CD4-positive, alpha-beta T cell treated with Interleukin-21 for 1 hour (primary cell): ENCODE data around the gene C9orf85.
"Not testable (repeated sequence)": the region's sequence is repeated elsewhere in the genome, so short reads cannot be mapped to it uniquely, and the experiment has no call there.

ENCODE experiments used
- DNase-seq: peaks from one replicate; pipeline ENCODE4 v3.0.0-alpha.2; 2020

Gene C9orf85

GRCh38 chr9:71911061-71911907, at the start of gene C9orf85, which contains the start of gene ABHD17B:
C9orf85 (plus strand) TSS chr9:71911639; CDS start chr9:71911735, 96 bp downstream.
ABHD17B (minus strand) TSS chr9:71911193; CDS start chr9:71875080, 36,113 bp downstream.
- DNase-seq, result peak; percentile 99

- no peak for DNase-seq
Observed at GRCh38 chr9:71863631-71864030, 47.8 kb upstream of the C9orf85 start.

- no peak for DNase-seq
Observed at GRCh38 chr9:71875345-71875744, 36.1 kb upstream of the C9orf85 start.

- DNase-seq, result no peak
Observed at GRCh38 chr9:71876106-71876505, 35.3 kb upstream of the C9orf85 start.

GRCh38 chr9:71876829-71877228, 34.6 kb upstream of the C9orf85 start:
- DNase-seq, result no peak

- DNase-seq, result no peak
Observed at GRCh38 chr9:71878327-71879274, 32.8 kb upstream of the C9orf85 start.

GRCh38 chr9:71879644-71880174, 31.7 kb upstream of the C9orf85 start:
- no peak for DNase-seq

- no peak for DNase-seq
Observed at GRCh38 chr9:71884005-71884404, 27.4 kb upstream of the C9orf85 start.

- no peak for DNase-seq
Observed at GRCh38 chr9:71885467-71885866, 26.0 kb upstream of the C9orf85 start.

- no peak for DNase-seq
Observed at GRCh38 chr9:71886015-71886414, 25.4 kb upstream of the C9orf85 start.

GRCh38 chr9:71886541-71886940, 24.9 kb upstream of the C9orf85 start:
- no peak for DNase-seq

GRCh38 chr9:71887362-71887761, 24.1 kb upstream of the C9orf85 start:
- DNase-seq, result no peak

GRCh38 chr9:71890042-71890679, 21.3 kb upstream of the C9orf85 start:
- no peak for DNase-seq

- DNase-seq, result no peak
Observed at GRCh38 chr9:71891557-71892189, 19.8 kb upstream of the C9orf85 start.

GRCh38 chr9:71895117-71895516, 16.3 kb upstream of the C9orf85 start:
- peak; percentile 8 for DNase-seq

- DNase-seq, result no peak
Observed at GRCh38 chr9:71895955-71896354, 15.5 kb upstream of the C9orf85 start.

GRCh38 chr9:71896761-71897160, 14.7 kb upstream of the C9orf85 start:
- DNase-seq, result no peak

GRCh38 chr9:71897577-71897976, 13.9 kb upstream of the C9orf85 start:
- peak; percentile 45 for DNase-seq

- DNase-seq, result not testable (repeated sequence)
Observed at GRCh38 chr9:71898756-71899155, 12.7 kb upstream of the C9orf85 start.

- no peak for DNase-seq
Observed at GRCh38 chr9:71901695-71902597, 9.5 kb upstream of the C9orf85 start.

GRCh38 chr9:71904076-71904475, 7.4 kb upstream of the C9orf85 start:
- no peak for DNase-seq
